ENCODE data around the gene PIGV.

The PIGV gene

DNA sequence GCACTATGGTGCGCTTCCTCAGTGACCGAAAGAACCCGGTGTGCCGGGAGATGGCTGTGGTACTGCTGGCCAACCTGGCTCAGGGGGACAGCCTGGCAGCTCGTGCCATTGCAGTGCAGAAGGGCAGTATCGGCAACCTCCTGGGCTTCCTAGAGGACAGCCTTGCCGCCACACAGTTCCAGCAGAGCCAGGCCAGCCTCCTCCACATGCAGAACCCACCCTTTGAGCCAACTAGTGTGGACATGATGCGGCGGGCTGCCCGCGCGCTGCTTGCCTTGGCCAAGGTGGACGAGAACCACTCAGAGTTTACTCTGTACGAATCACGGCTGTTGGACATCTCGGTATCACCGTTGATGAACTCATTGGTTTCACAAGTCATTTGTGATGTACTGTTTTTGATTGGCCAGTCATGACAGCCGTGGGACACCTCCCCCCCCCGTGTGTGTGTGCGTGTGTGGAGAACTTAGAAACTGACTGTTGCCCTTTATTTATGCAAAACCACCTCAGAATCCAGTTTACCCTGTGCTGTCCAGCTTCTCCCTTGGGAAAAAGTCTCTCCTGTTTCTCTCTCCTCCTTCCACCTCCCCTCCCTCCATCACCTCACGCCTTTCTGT lies 7.3 kb upstream of the PIGV start:
- Histone ChIP-seq H3K27ac (no peak overlapping the region), H3K9me3 (replicated peaks in 1 of 11) (no peaks in the 10 kb centered on the region), H3K4me2 (peak overlapping the region in 1 of 11 experiments; percentile 24; a peak in 1 of 22 replicates), H3K4me1 (peaks cover 22 to 75% (median 41%) of the 10 kb centered on the region in 10 experiments), H3K36me3 (peaks cover 69 to 89% (median 82%) of the 10 kb centered on the region in 11 experiments), H3K27me3 (no peaks in the 10 kb centered on the region), H3K4me3 (no peak overlapping the region), H4K20me1 (peaks cover 16 to 52% (median 35%) of the 10 kb centered on the region in 11 experiments; a peak in 19 of 22 replicates), H3K9ac (no peak overlapping the region)
- no peak for TF ChIP-seq Cebpa-rat (IDR thresholded peaks at IDR 0.05)

DNA sequence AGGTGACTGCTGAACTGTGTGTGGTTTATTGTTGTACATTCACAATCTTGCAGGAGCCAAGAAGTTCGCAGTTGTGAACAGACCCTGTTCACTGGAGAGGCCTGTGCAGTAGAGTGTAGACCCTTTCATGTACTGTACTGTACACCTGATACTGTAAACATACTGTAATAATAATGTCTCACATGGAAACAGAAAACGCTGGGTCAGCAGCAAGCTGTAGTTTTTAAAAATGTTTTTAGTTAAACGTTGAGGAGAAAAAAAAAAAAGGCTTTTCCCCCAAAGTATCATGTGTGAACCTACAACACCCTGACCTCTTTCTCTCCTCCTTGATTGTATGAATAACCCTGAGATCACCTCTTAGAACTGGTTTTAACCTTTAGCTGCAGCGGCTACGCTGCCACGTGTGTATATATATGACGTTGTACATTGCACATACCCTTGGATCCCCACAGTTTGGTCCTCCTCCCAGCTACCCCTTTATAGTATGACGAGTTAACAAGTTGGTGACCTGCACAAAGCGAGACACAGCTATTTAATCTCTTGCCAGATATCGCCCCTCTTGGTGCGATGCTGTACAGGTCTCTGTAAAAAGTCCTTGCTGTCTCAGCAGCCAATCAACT lies 6.4 kb upstream of the PIGV start:
- H3K4me1 ChIP-seq, result peaks cover 30 to 84% (median 50%) of the 10 kb centered on the region in 10 experiments

GRCh38 chr1:26782521-26783212 lies 5.1 kb upstream of the PIGV start:
- Histone ChIP-seq H3K27me3 (no peaks in the 10 kb centered on the region), H3K4me1 (peaks cover 42 to 95% (median 61%) of the 10 kb centered on the region in 10 experiments), H3K4me2 (peak overlapping the region in 4 of 11 experiments; percentile 91 to 99 (median 98); a peak in 7 of 22 replicates), H3K27ac (peak overlapping the region in 1 of 11 experiments; percentile 31; a peak in 1 of 22 replicates), H3K9ac (peak overlapping the region in 2 of 11 experiments; percentile 2 to 25; a peak in 1 of 22 replicates), H3K36me3 (peaks cover 47 to 67% (median 60%) of the 10 kb centered on the region in 11 experiments), H4K20me1 (peaks cover 16 to 39% (median 32%) of the 10 kb centered on the region in 11 experiments; a peak in 19 of 22 replicates), H3K9me3 (replicated peaks in 1 of 11) (no peaks in the 10 kb centered on the region), H3K4me3 (no peak overlapping the region)
- no peak for TF ChIP-seq Cebpa-rat (IDR thresholded peaks at IDR 0.05)

More for the DNA sequence above, 6.4 kb upstream of the PIGV start:
- peak overlapping the region in 2 of 11 experiments; percentile 24 to 91; a peak in 3 of 22 replicates for H3K4me2 ChIP-seq
- H3K27me3 ChIP-seq, result no peaks in the 10 kb centered on the region
- no peaks in the 10 kb centered on the region for H3K9me3 ChIP-seq (replicated peaks in 1 of 11)
- H3K36me3 ChIP-seq, result peaks cover 60 to 81% (median 73%) of the 10 kb centered on the region in 11 experiments
- no peak overlapping the region for H3K4me3 ChIP-seq
- no peak overlapping the region for H3K27ac ChIP-seq
- no peak overlapping the region for H3K9ac ChIP-seq
- TF ChIP-seq Cebpa-rat (IDR thresholded peaks at IDR 0.05), result no peak
- peaks cover 16 to 47% (median 35%) of the 10 kb centered on the region in 11 experiments; a peak in 19 of 22 replicates for H4K20me1 ChIP-seq

GRCh38 chr1:26783646-26784022 lies 4.1 kb upstream of the PIGV start:
- Histone ChIP-seq H3K36me3 (peaks cover 37 to 58% (median 50%) of the 10 kb centered on the region in 11 experiments), H3K4me3 (no peak overlapping the region), H3K27ac (peak overlapping the region in 1 of 11 experiments; percentile 99; a peak in 2 of 22 replicates), H3K9ac (no peak overlapping the region), H3K4me1 (peaks cover 48 to 88% (median 62%) of the 10 kb centered on the region in 10 experiments), H3K9me3 (replicated peaks in 1 of 11) (no peaks in the 10 kb centered on the region), H4K20me1 (peaks cover 16 to 34% (median 27%) of the 10 kb centered on the region in 11 experiments; a peak in 19 of 22 replicates), H3K4me2 (peak overlapping the region in 9 of 11 experiments; percentile 1 to 100 (median 97); a peak in 14 of 22 replicates), H3K27me3 (no peaks in the 10 kb centered on the region)
- no peak for TF ChIP-seq Cebpa-rat (IDR thresholded peaks at IDR 0.05)

DNA sequence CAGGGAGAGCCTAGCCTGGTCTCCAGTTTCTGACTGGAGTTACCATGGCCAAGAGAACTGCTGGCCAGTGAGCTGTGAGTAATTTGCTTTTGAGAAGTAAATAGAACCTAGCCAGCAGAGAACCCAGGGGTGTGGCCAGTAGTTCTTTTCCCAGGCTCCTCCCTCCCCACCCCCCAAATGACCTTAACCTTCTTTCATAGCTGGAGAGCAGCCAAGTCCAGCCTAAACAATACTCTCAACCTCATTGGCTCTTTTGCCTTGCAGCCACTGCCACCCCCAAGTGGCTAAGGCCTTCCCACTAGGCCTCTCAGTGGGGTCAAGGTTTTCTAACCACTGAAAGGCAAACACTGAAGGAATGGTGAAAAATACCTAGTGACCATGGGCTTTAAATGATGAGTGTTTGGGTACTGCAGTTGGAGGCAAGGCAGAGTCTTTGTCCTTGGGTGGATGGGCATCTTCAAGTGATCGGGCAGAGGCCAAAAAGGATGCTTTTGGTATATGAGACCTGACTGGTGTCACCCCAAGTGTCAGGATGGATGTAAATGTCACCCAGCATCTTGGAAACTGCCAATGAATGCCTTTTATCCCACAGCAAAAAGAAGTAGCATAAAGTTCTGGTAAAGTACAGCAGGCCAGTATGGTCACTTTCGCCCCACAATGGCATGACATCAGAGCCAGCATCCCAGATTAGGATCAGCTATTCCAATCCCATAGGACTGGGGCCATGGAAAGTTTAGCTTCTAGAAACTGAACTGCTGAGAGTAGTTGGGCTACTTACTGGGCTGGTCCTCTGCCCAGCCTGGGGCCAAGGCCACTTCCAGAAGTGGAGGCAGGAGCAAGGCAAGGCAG lies 3.5 kb upstream of the PIGV start:
- Histone ChIP-seq H3K27me3 (no peaks in the 10 kb centered on the region), H3K4me3 (no peak overlapping the region), H3K27ac (peak overlapping the region in 5 of 11 experiments; percentile 1 to 99 (median 98); a peak in 9 of 22 replicates), H4K20me1 (peaks cover 15 to 28% (median 24%) of the 10 kb centered on the region in 11 experiments; a peak in 19 of 22 replicates), H3K9ac (no peak overlapping the region), H3K9me3 (replicated peaks in 1 of 11) (no peaks in the 10 kb centered on the region), H3K4me1 (peaks cover 54 to 87% (median 65%) of the 10 kb centered on the region in 10 experiments), H3K4me2 (peak overlapping the region; percentile 91 to 100 (median 98)), H3K36me3 (peaks cover 31 to 51% (median 44%) of the 10 kb centered on the region in 11 experiments)
- no peak for TF ChIP-seq Cebpa-rat (IDR thresholded peaks at IDR 0.05)

DNA sequence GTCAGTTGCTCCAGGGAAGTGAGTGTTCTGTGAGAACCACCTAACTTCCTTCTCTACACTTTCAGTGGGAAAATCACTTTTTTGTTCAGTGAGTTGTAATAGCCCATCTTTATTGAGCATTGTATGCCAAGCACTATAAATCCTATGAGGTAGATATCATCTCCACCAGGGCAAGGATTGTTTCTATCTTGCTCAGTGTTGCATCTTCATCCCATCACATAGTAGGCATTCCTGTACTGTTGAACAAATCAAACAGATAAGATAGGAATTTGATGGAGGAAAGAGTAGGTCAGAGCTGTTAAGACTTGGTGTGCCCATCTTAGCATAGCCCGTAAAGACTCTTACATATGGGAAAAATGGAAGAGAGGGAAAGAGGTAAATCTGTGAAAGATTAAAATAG lies 2.9 kb upstream of the PIGV start:
- TF ChIP-seq Cebpa-rat (IDR thresholded peaks at IDR 0.05), result no peak
- H4K20me1 ChIP-seq, result peaks cover 8 to 22% (median 17%) of the 10 kb centered on the region in 11 experiments; a peak in 19 of 22 replicates
- H3K4me1 ChIP-seq, result peaks cover 60 to 88% (median 71%) of the 10 kb centered on the region in 10 experiments
- H3K27me3 ChIP-seq, result no peaks in the 10 kb centered on the region
- no peak overlapping the region for H3K4me3 ChIP-seq
- H3K27ac ChIP-seq, result peak overlapping the region in 7 of 11 experiments; percentile 16 to 99 (median 98); a peak in 9 of 22 replicates
- H3K36me3 ChIP-seq, result peaks cover 25 to 45% (median 37%) of the 10 kb centered on the region in 11 experiments
- 0 out of 22 replicates have a peak overlapping the region, but pooled peaks of 2 of the 11 experiments have one; percentile 96 for H3K9ac ChIP-seq
- no peaks in the 10 kb centered on the region for H3K9me3 ChIP-seq (replicated peaks in 1 of 11)
- peak overlapping the region; percentile 91 to 100 (median 98) for H3K4me2 ChIP-seq

- Histone ChIP-seq H3K36me3 (peaks cover 15 to 36% (median 28%) of the 10 kb centered on the region in 11 experiments), H3K4me2 (peak overlapping the region; percentile 91 to 100 (median 98)), H3K4me3 (peak overlapping the region in 9 of 10 experiments; percentile 10 to 81 (median 72); a peak in 14 of 20 replicates), H4K20me1 (peaks cover 0 to 12% (median 8%) of the 10 kb centered on the region in 11 experiments; a peak in 14 of 22 replicates), H3K4me1 (peaks cover 69 to 90% (median 77%) of the 10 kb centered on the region in 10 experiments), H3K27me3 (no peaks in the 10 kb centered on the region), H3K9ac (peak overlapping the region; percentile 92 to 98 (median 95); a peak in 21 of 22 replicates), H3K9me3 (replicated peaks in 1 of 11) (no peaks in the 10 kb centered on the region), H3K27ac (peak overlapping the region; percentile 95 to 99 (median 98))
- TF ChIP-seq Cebpa-rat (IDR thresholded peaks at IDR 0.05), result no peak
Measured at GRCh38 chr1:26785611-26786436, 1.9 kb upstream of the PIGV start.
